ENCODE results near the gene AWAT2. TPM values are rescaled to one million over a fixed set of nuclear protein-coding genes. Genes with fewer than 3 reads are reported as not detected.

AWAT2 gene
- total RNA-seq: not detected

- Histone ChIP-seq H3K27me3 (no peaks in the 10 kb centered on the region), H3K27ac (no peak within 1 kb of the TSS), H3K36me3 (no peaks in the 10 kb centered on the region), H3K4me1 (no peaks in the 10 kb centered on the region), H3K4me3 (no peak within 1 kb of the TSS), H3K9me3 (no peaks in the 10 kb centered on the region)
- DNase-seq (ENCODE audit: low spot score in 2 of 2): no peak
- TF ChIP-seq, protein P1, sequence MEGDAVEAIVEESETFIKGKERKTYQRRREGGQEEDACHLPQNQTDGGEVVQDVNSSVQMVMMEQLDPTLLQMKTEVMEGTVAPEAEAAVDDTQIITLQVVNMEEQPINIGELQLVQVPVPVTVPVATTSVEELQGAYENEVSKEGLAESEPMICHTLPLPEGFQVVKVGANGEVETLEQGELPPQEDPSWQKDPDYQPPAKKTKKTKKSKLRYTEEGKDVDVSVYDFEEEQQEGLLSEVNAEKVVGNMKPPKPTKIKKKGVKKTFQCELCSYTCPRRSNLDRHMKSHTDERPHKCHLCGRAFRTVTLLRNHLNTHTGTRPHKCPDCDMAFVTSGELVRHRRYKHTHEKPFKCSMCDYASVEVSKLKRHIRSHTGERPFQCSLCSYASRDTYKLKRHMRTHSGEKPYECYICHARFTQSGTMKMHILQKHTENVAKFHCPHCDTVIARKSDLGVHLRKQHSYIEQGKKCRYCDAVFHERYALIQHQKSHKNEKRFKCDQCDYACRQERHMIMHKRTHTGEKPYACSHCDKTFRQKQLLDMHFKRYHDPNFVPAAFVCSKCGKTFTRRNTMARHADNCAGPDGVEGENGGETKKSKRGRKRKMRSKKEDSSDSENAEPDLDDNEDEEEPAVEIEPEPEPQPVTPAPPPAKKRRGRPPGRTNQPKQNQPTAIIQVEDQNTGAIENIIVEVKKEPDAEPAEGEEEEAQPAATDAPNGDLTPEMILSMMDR (IDR thresholded peaks at IDR 0.05): no peak
- intact Hi-C loops (cut with DNase I): no loop called here
These were observed at the start of gene AWAT2 for GRCh38 chrX:70049925-70050324. TSS of gene AWAT2 (minus strand) at chrX:70049938. CDS start at chrX:70049932, 6 bp downstream.

DNA sequence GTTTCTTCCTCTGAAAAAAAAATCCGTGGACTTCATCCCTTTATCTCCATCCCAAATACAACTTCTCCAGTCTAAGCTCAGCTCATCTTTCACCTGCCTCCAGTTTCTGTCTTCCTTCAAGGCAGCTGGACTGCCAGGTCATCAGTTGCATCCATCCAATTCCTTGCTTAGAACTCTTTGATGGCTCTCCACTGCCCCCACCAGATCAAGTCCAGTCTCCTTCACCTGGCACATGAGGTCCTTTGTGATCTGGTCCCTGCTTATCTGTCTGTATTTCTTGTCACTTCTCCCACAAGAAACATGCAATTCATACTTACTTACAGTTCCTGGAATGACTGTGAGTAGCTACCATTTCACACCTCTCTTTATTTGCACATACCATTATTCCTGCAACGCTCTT is 46.3 kb upstream of the AWAT2 start:
- TF ChIP-seq, protein P1 (IDR thresholded peaks at IDR 0.05): no peak
- Histone ChIP-seq H3K36me3 (no peaks in the 10 kb centered on the region), H3K27me3 (no peaks in the 10 kb centered on the region), H3K4me3 (no peak overlapping the region), H3K9me3 (no peaks in the 10 kb centered on the region), H3K27ac (no peak overlapping the region), H3K4me1 (no peaks in the 10 kb centered on the region)
- intact Hi-C loops (cut with DNase I): loop anchor here (2.0 kb wide), 1 partner anchor 557 kb away; no protein-coding TSS in a partner anchor
- no peak for DNase-seq (ENCODE audit: low spot score in 2 of 2)

DNA sequence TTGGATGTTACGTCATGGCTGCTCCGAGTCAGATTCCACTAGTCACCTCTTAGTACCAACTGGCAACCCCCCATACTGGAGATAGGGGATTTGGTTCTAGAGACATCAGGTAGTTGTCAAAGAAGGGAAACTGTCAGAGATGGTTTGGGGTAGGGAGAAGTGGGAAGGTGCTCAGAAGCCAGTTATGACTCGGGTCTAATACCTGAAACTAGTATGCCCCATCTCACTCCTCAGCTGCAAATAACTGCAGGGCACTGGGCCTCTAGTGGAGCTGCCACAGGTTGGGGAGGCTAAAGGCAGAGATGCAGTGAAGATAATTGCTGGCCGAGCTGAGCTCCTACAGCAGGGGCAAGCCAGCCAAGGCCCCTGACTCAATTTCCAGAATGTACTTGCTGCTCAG is 42.5 kb upstream of the AWAT2 start:
- no peaks in the 10 kb centered on the region for H3K36me3 ChIP-seq
- H3K9me3 ChIP-seq: no peaks in the 10 kb centered on the region
- intact Hi-C loops (cut with DNase I): no loop called here
- H3K27ac ChIP-seq: no peak overlapping the region
- H3K27me3 ChIP-seq: no peaks in the 10 kb centered on the region
- TF ChIP-seq, protein P1 (IDR thresholded peaks at IDR 0.05): no peak
- H3K4me1 ChIP-seq: no peaks in the 10 kb centered on the region
- H3K4me3 ChIP-seq: no peak overlapping the region
- DNase-seq (ENCODE audit: low spot score in 2 of 2): no peak

GRCh38 chrX:70089604-70090297 is 40.0 kb upstream of the AWAT2 start:
- Histone ChIP-seq H3K27me3 (no peaks in the 10 kb centered on the region), H3K27ac (no peak overlapping the region), H3K4me1 (no peaks in the 10 kb centered on the region), H3K9me3 (no peaks in the 10 kb centered on the region), H3K4me3 (no peak overlapping the region), H3K36me3 (no peaks in the 10 kb centered on the region)
- no peak for DNase-seq (ENCODE audit: low spot score in 2 of 2)
- intact Hi-C loops (cut with DNase I): no loop called here
- TF ChIP-seq, protein P1 (IDR thresholded peaks at IDR 0.05): no peak

DNA sequence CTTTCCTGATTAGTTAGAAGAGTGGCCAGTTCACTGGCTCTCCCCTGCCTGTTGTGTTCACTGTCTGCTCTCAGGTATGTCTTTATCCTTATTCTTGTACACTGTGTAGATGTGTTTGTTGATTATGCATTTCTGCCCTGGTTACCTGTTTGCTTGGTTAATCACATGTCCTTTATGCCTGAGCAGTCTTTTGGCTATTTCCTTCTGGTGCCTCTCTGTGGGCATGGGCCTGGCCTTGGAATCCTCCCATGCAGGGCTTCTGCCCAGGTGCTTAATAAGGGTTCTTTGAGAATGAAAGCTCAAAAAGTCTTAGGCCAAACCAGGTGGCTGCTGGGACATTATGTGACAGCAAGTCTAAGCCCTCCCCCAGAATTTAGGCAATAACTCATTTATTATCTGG is 39.0 kb upstream of the AWAT2 start:
- DNase-seq (ENCODE audit: low spot score in 2 of 2): no peak
- intact Hi-C loops (cut with DNase I): no loop called here
- TF ChIP-seq, protein P1 (IDR thresholded peaks at IDR 0.05): no peak

More for the DNA sequence above, 39.0 kb upstream of the AWAT2 start:
- Histone ChIP-seq H3K27ac (no peak overlapping the region), H3K27me3 (no peaks in the 10 kb centered on the region), H3K9me3 (no peaks in the 10 kb centered on the region), H3K4me1 (no peaks in the 10 kb centered on the region), H3K36me3 (no peaks in the 10 kb centered on the region), H3K4me3 (no peak overlapping the region)
